Panc1 (cell line): ENCODE results near the gene LAG3. TPM values are rescaled to one million over a fixed set of nuclear protein-coding genes. Genes with fewer than 3 reads are reported as not detected.

Source experiments
- ATAC-seq: fragments of 200-7000 bp; cut with Tn5 transposase; 2 replicates; pipeline ENCODE4 v1.9.1; 2020; ENCODE audit warnings: mild to moderate bottlenecking, moderate library complexity
- BruUV-seq: library from RNA; stranded (reverse); fragments of 400-500 nt; replicated peaks from 2 replicates; lab custom pipeline; 2021; lab: Mats Ljungman, UMichigan
- CTCF ChIA-PET: fragments of 300-600 bp; sonication (Branson Sonifier 250); formaldehyde crosslinking; loops from one replicate; lab custom pipeline; 2022; ENCODE audit warnings: antibody characterized with exemption; lab: Charles Lee
- POLR2A ChIA-PET: fragments of 300-600 bp; sonication (Branson Sonifier 250); formaldehyde crosslinking; loops from one replicate; lab custom pipeline; 2022; ENCODE audit warnings: antibody characterized with exemption; lab: Charles Lee
- DNase-seq: peaks from one replicate; pipeline ENCODE4 v3.0.0-alpha.2; 2010; ENCODE audit warnings: low read depth, low spot score
- H3K27ac ChIP-seq: 2 replicates; pipeline ENCODE4 v1.5.1; 2011; ENCODE audit warnings: mild to moderate bottlenecking, low read length, inconsistent platforms
- H3K27me3 ChIP-seq: fragments of 200-500 bp; sonication (Bioruptor generic); 2 replicates; pipeline ENCODE4 v1.6.0; 2014; ENCODE audit warnings: low read length, inconsistent platforms; ENCODE audit not compliant: control insufficient read depth, insufficient read depth
- H3K36me3 ChIP-seq: fragments of 200-500 bp; sonication (Bioruptor generic); 2 replicates; pipeline ENCODE4 v1.5.1; 2014; ENCODE audit warnings: inconsistent platforms, mild to moderate bottlenecking, low read length, moderate library complexity; ENCODE audit not compliant: control insufficient read depth, insufficient read depth
- H3K4me1 ChIP-seq: 2 replicates; pipeline ENCODE4 v1.5.1; 2011; ENCODE audit warnings: inconsistent platforms, mild to moderate bottlenecking, low read length, moderate library complexity; ENCODE audit not compliant: control insufficient read depth, insufficient read depth
- H3K4me3 ChIP-seq, 2 experiments: 2 replicates each; pipeline ENCODE4 v1.5.1; 2011 to 2012; ENCODE audit warnings: low read depth in 2 of 2, low read length in 2 of 2, mild to moderate bottlenecking in 2 of 2, inconsistent platforms in 1 of 2, moderate library complexity in 1 of 2
- H3K9me3 ChIP-seq: fragments of 200-500 bp; sonication (Bioruptor generic); 2 replicates; pipeline ENCODE4 v1.5.1; 2014; ENCODE audit warnings: low read depth, mild to moderate bottlenecking, inconsistent platforms, low read length, moderate library complexity; ENCODE audit not compliant: control insufficient read depth, insufficient read depth
- POLR2AphosphoS5 ChIP-seq: IDR thresholded peaks from 2 replicates; pipeline ENCODE4 v1.6.1; 2012; ENCODE audit warnings: mild to moderate bottlenecking, low read depth, low read length, moderate library complexity
- SIN3A ChIP-seq: IDR thresholded peaks from 2 replicates; pipeline ENCODE4 v1.6.1; 2012; ENCODE audit warnings: low read depth, mild to moderate bottlenecking, low read length, moderate library complexity, borderline replicate concordance; ENCODE audit not compliant: insufficient read depth
- TCF7L2 ChIP-seq: IDR thresholded peaks from 2 replicates; pipeline ENCODE4 v1.6.1; 2011; ENCODE audit warnings: mild to moderate bottlenecking, low read depth, low read length, inconsistent platforms
- in situ Hi-C: cut with HindIII; loops from 2 replicates; pipeline ENCODE4 v1.10.0; 2016; ENCODE audit warnings: low sequenced_read_pairs, low pct_unique_long_range_greater_than_20kb
- intact Hi-C: fragments of 100-400 bp; cut with micrococcal nuclease; formaldehyde crosslinking; loops from one replicate; pipeline ENCODE4 v1.10.0; 2022; ENCODE audit not compliant: unreplicated experiment
- total RNA-seq: library from RNA; stranded (reverse); gene quantifications from one replicate; pipeline ENCODE4 v1.2.1, GENCODE V29; 2021; ENCODE audit not compliant: unreplicated experiment
- TF ChIP-seq, protein P1 (sequence below): fragments of 450-650 bp; IDR thresholded peaks from 2 replicates; pipeline ENCODE4 v1.5.1; 2017; ENCODE audit warnings: mild to moderate bottlenecking
- TF ChIP-seq, protein P2 (sequence below), 2 experiments: IDR thresholded peaks; 2 replicates each; pipeline ENCODE4 v1.6.1; 2011 to 2012; ENCODE audit warnings: low read depth in 2 of 2, control low read depth in 1 of 2, low read length in 1 of 2, mild to moderate bottlenecking in 1 of 2, moderate library complexity in 1 of 2; ENCODE audit not compliant: insufficient read depth in 1 of 2

Gene LAG3
- total RNA-seq, 1 experiment from 2014 or later = 2.7 TPM

DNA sequence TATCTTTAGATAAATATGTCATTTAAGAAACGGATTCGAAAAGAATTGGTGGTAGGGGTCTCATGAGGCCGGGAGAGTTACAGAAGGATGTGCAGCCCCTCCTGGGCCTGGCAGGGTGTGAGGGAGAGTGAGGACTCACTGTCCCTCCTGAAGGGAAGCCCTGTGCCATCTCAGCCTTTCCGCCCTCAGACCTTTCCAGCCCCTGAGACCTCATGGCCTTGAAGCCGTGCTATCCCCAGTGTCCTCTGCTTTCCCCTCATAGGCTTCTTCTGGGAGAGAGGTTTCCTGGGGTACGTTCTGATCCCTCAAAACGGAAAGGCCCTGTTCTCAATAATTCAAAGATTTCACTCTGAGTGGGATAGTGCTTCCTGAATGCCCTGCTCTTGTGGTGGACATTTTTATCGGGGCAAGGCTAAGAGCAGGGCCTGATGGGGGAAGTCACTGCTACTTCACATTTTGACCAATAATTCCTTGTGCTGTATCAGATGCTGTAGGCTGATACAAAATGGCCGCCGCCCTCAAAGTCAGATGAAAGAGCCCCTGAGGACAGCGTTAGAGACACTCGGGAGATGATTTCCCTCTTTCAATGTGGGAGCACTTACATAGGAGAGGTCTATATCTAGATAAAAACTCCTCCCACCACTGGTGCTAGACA, 18.3 kb downstream of the LAG3 start:
- BruUV-seq = no TSS peak
- in situ Hi-C loops = no loop called here
- intact Hi-C loops = no loop called here
- no peaks in the 10 kb centered on the region for H3K27me3 ChIP-seq
- no peaks in the 10 kb centered on the region for H3K36me3 ChIP-seq
- ChIA-PET POLR2A (no interaction called here), CTCF (no interaction called here)
- TF ChIP-seq TCF7L2 = no peak
- TF ChIP-seq, protein P1, sequence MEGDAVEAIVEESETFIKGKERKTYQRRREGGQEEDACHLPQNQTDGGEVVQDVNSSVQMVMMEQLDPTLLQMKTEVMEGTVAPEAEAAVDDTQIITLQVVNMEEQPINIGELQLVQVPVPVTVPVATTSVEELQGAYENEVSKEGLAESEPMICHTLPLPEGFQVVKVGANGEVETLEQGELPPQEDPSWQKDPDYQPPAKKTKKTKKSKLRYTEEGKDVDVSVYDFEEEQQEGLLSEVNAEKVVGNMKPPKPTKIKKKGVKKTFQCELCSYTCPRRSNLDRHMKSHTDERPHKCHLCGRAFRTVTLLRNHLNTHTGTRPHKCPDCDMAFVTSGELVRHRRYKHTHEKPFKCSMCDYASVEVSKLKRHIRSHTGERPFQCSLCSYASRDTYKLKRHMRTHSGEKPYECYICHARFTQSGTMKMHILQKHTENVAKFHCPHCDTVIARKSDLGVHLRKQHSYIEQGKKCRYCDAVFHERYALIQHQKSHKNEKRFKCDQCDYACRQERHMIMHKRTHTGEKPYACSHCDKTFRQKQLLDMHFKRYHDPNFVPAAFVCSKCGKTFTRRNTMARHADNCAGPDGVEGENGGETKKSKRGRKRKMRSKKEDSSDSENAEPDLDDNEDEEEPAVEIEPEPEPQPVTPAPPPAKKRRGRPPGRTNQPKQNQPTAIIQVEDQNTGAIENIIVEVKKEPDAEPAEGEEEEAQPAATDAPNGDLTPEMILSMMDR = no peak
- no peak for TF ChIP-seq POLR2AphosphoS5
- no peak for TF ChIP-seq SIN3A
- TF ChIP-seq, protein P2, sequence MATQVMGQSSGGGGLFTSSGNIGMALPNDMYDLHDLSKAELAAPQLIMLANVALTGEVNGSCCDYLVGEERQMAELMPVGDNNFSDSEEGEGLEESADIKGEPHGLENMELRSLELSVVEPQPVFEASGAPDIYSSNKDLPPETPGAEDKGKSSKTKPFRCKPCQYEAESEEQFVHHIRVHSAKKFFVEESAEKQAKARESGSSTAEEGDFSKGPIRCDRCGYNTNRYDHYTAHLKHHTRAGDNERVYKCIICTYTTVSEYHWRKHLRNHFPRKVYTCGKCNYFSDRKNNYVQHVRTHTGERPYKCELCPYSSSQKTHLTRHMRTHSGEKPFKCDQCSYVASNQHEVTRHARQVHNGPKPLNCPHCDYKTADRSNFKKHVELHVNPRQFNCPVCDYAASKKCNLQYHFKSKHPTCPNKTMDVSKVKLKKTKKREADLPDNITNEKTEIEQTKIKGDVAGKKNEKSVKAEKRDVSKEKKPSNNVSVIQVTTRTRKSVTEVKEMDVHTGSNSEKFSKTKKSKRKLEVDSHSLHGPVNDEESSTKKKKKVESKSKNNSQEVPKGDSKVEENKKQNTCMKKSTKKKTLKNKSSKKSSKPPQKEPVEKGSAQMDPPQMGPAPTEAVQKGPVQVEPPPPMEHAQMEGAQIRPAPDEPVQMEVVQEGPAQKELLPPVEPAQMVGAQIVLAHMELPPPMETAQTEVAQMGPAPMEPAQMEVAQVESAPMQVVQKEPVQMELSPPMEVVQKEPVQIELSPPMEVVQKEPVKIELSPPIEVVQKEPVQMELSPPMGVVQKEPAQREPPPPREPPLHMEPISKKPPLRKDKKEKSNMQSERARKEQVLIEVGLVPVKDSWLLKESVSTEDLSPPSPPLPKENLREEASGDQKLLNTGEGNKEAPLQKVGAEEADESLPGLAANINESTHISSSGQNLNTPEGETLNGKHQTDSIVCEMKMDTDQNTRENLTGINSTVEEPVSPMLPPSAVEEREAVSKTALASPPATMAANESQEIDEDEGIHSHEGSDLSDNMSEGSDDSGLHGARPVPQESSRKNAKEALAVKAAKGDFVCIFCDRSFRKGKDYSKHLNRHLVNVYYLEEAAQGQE (IDR thresholded peaks at IDR 0.05; ENCODE audit: insufficient read depth in 1 of 2, low read depth in 2 of 2, low read length in 1 of 2) = no peak
- no peak for ATAC-seq
- no peaks in the 10 kb centered on the region for H3K9me3 ChIP-seq
- no peak for DNase-seq
- no peak overlapping the region for H3K27ac ChIP-seq
- no peaks in the 10 kb centered on the region for H3K4me1 ChIP-seq
- H3K4me3 ChIP-seq = no peak overlapping the region

DNA sequence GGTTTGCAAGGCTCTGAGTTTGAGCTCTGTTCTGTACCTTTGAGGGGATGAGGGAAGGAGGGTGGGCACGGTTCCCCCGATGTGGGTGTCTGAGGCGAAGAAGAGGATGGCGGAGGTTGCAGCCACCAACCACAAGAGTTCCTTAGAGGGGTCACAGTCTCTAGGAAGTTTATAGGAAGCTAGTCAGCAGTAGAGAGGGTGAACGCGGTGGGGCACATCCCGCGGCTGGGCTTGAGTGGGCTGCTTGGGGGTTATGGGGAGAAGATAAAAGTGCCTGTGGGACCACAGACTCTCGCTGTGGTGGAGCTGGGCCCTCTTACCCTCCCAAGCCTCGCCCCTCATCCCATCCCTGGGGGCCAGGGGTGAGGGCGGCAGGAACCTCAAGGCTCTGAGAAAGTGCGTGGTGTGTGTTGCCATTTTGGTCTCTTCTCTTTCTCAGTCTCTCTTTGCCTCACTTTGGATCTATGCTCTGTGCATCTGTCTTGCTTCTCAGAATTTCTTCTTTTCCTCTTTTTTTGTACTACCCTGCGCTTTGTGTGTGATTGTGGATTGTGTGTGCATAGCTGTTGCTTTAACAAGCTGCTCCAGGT, 19.7 kb downstream of the LAG3 start:
- H3K4me1 ChIP-seq = no peaks in the 10 kb centered on the region
- BruUV-seq = no TSS peak
- no peaks in the 10 kb centered on the region for H3K27me3 ChIP-seq
- DNase-seq (no peak), ATAC-seq (no peak)
- no peaks in the 10 kb centered on the region for H3K9me3 ChIP-seq
- no peak overlapping the region for H3K27ac ChIP-seq
- ChIA-PET CTCF (interaction anchor here (0.6 kb wide), 1 partner anchor 163 kb away, joined by 9 read pairs; no protein-coding TSS in a partner anchor), POLR2A (no interaction called here)
- TF ChIP-seq SIN3A = no peak
- intact Hi-C loops = no loop called here
- in situ Hi-C loops = no loop called here
- H3K4me3 ChIP-seq = no peak overlapping the region
- no peaks in the 10 kb centered on the region for H3K36me3 ChIP-seq
